HCT116 (cell line): Measurements from ENCODE around the gene NDUFAB1. TPM values are rescaled to one million over a fixed set of nuclear protein-coding genes. Genes with fewer than 3 reads are reported as not detected.

Experiments used
- ATAC-seq: fragments of 200-7000 bp; cut with Tn5 transposase; 2 replicates; pipeline ENCODE4 v1.9.1; 2020; ENCODE audit warnings: mild to moderate bottlenecking, moderate library complexity
- Bru-seq: library from RNA; stranded (reverse); fragments of 400-500 nt; gene quantifications from one replicate; lab custom pipeline; 2021; lab: Mats Ljungman, UMichigan
- BruChase-seq, 2 experiments: library from RNA; stranded (reverse); fragments of 400-500 nt; gene quantifications; one replicate each; lab custom pipeline; 2021; lab: Mats Ljungman, UMichigan
- BruUV-seq: library from RNA; stranded (reverse); fragments of 400-500 nt; replicated peaks from 2 replicates; lab custom pipeline; 2021; lab: Mats Ljungman, UMichigan
- CTCF ChIA-PET: fragments of 300-600 bp; sonication (Branson Sonifier 250); formaldehyde crosslinking; loops from one replicate; lab custom pipeline; 2021; ENCODE audit warnings: antibody characterized with exemption; lab: Charles Lee
- POLR2A ChIA-PET: fragments of 300-600, 350-600 bp; sonication (Branson Sonifier 250); formaldehyde crosslinking; loops from one replicate; lab custom pipeline; 2021; ENCODE audit warnings: antibody characterized with exemption; lab: Charles Lee
- RAD21 ChIA-PET, 2 experiments: fragments of 300-600 bp; sonication (Branson Sonifier 250); formaldehyde crosslinking; loops; one replicate each; lab custom pipeline; 2023; ENCODE audit warnings: low total read pairs in 2 of 2; ENCODE audit not compliant: uncharacterized antibody in 2 of 2, unreplicated experiment in 2 of 2, low non-redundant PET in 1 of 2; lab: Charles Lee
- DNase-seq: peaks from one replicate; pipeline ENCODE4 v3.0.0-alpha.2; 2010; ENCODE audit warnings: low read depth, low spot score
- H2AFZ ChIP-seq: fragments of 200-600 bp; shearing (Covaris generic), sonication (generic); 2 replicates; pipeline ENCODE4 v1.6.1; 2017; ENCODE audit warnings: low read depth, mixed run types, mixed read lengths, antibody characterized with exemption, low read length; ENCODE audit not compliant: poor library complexity, severe bottlenecking
- H3K27ac ChIP-seq: 2 replicates; pipeline ENCODE4 v1.5.1; 2012; ENCODE audit warnings: low read depth, low read length
- H3K27me3 ChIP-seq: fragments of 200-600 bp; sonication (generic); 2 replicates; pipeline ENCODE4 v1.6.1; 2016; ENCODE audit warnings: mixed run types, low read length, mixed read lengths; ENCODE audit not compliant: insufficient read depth
- H3K36me3 ChIP-seq, 2 experiments: fragments of 200-500 bp in 1 of 2; fragments of 200-600 bp in 1 of 2; sonication (Bioruptor generic) in 1 of 2; sonication (generic) in 1 of 2; 2 replicates each; pipeline versions ENCODE4 v1.5.1 to v1.6.1; 2014 to 2016; ENCODE audit warnings: low read length in 2 of 2, inconsistent platforms in 1 of 2, mixed read lengths in 1 of 2, mixed run types in 1 of 2; ENCODE audit not compliant: insufficient read depth in 2 of 2, control insufficient read depth in 1 of 2
- H3K4me1 ChIP-seq, 2 experiments: fragments of 200-600 bp in 1 of 2; sonication (generic) in 1 of 2; 2 replicates each; pipeline versions ENCODE4 v1.5.1 to v1.6.1; 2012 to 2017; ENCODE audit warnings: low read length in 2 of 2, inconsistent platforms in 1 of 2, mild to moderate bottlenecking in 1 of 2, mixed read lengths in 1 of 2, mixed run types in 1 of 2, moderate library complexity in 1 of 2; ENCODE audit not compliant: insufficient read depth in 2 of 2, control insufficient read depth in 1 of 2
- H3K4me2 ChIP-seq: fragments of 200-600 bp; sonication (generic); 2 replicates; pipeline ENCODE4 v1.6.1; 2017; ENCODE audit warnings: mixed run types, low read length, mixed read lengths
- H3K4me3 ChIP-seq, 2 experiments: fragments of 200-600 bp in 1 of 2; sonication (generic) in 1 of 2; replicated peaks in 1 of 2; 2 replicates each; pipeline ENCODE4 v1.5.1; 2011 to 2016; ENCODE audit warnings: low read length in 2 of 2, control low read depth in 1 of 2, low read depth in 1 of 2, mild to moderate bottlenecking in 1 of 2, mixed read lengths in 1 of 2, mixed run types in 1 of 2
- H3K79me2 ChIP-seq: fragments of 200-600 bp; sonication (generic); 2 replicates; pipeline ENCODE4 v1.6.1; 2017; ENCODE audit warnings: mild to moderate bottlenecking, mixed run types, low read length, moderate library complexity, mixed read lengths; ENCODE audit not compliant: insufficient read depth
- H3K9ac ChIP-seq: fragments of 200-600 bp; sonication (generic); 2 replicates; pipeline ENCODE4 v1.6.1; 2016; ENCODE audit warnings: low read length, mixed read lengths
- H3K9me2 ChIP-seq: fragments of 200-600 bp; sonication (generic), shearing (Covaris generic); 2 replicates; pipeline ENCODE4 v1.6.1; 2017; ENCODE audit warnings: mixed run types, mild to moderate bottlenecking, moderate library complexity; ENCODE audit not compliant: insufficient read depth
- H3K9me3 ChIP-seq, 2 experiments: fragments of 200-500 bp in 1 of 2; fragments of 200-600 bp in 1 of 2; sonication (Bioruptor generic) in 1 of 2; sonication (generic) in 1 of 2; 2 replicates each; pipeline ENCODE4 v1.6.1; 2014 to 2017; ENCODE audit warnings: low read length in 2 of 2, mixed read lengths in 2 of 2, inconsistent platforms in 1 of 2, low read depth in 1 of 2, mild to moderate bottlenecking in 1 of 2, mixed run types in 1 of 2, moderate library complexity in 1 of 2; ENCODE audit not compliant: control insufficient read depth in 1 of 2, insufficient read depth in 1 of 2
- H4K20me1 ChIP-seq: fragments of 200-600 bp; sonication (generic), shearing (Covaris generic); 2 replicates; pipeline ENCODE4 v1.6.1; 2017; ENCODE audit warnings: mixed run types, mild to moderate bottlenecking, moderate library complexity; ENCODE audit not compliant: insufficient read depth
- ATF3 ChIP-seq: IDR thresholded peaks from 2 replicates; pipeline ENCODE4 v1.6.1; 2012
- CBX3 ChIP-seq: IDR thresholded peaks from 2 replicates; pipeline ENCODE4 v1.6.1; 2012; ENCODE audit warnings: low read depth
- CEBPB ChIP-seq: IDR thresholded peaks from 2 replicates; pipeline ENCODE4 v1.6.1; 2012; ENCODE audit warnings: low read depth
- CTCF ChIP-seq, 3 experiments: fragments of 200-600 bp in 1 of 3; sonication (generic) in 1 of 3; IDR thresholded peaks in 2 of 3; conservative IDR thresholded peaks in 1 of 3; 2 replicates each; pipeline ENCODE4 v1.5.1; 2012 to 2017; ENCODE audit warnings: low read depth in 2 of 3, low read length in 2 of 3, antibody characterized with exemption in 1 of 3, borderline replicate concordance in 1 of 3, control low read depth in 1 of 3, mild to moderate bottlenecking in 1 of 3, mixed read lengths in 1 of 3, mixed run types in 1 of 3, moderate library complexity in 1 of 3; ENCODE audit not compliant: insufficient read depth in 1 of 3
- EGR1 ChIP-seq: IDR thresholded peaks from 2 replicates; pipeline ENCODE4 v1.6.1; 2012; ENCODE audit warnings: low read depth
- ELF1 ChIP-seq: IDR thresholded peaks from 2 replicates; pipeline ENCODE4 v1.6.1; 2012; ENCODE audit warnings: low read depth, borderline replicate concordance
- EZH2 ChIP-seq: fragments of 200-600 bp; sonication (generic); IDR thresholded peaks from 2 replicates; pipeline ENCODE4 v1.6.1; 2017; ENCODE audit warnings: antibody characterized with exemption, mixed run types
- EZH2phosphoT487 ChIP-seq: fragments of 200-600 bp; IDR thresholded peaks from 2 replicates; pipeline ENCODE4 v1.6.1; 2018; ENCODE audit warnings: antibody characterized with exemption, borderline replicate concordance
- FOSL1 ChIP-seq: IDR thresholded peaks from 2 replicates; pipeline ENCODE4 v1.6.1; 2012; ENCODE audit warnings: low read depth
- MAX ChIP-seq: IDR thresholded peaks from 2 replicates; pipeline ENCODE4 v1.6.1; 2012
- POLR2A ChIP-seq: IDR thresholded peaks from 2 replicates; pipeline ENCODE4 v1.7.0; 2011; ENCODE audit warnings: borderline replicate concordance; ENCODE audit not compliant: insufficient read depth, insufficient read length; ENCODE audit errors: extremely low read depth
- POLR2AphosphoS5 ChIP-seq: IDR thresholded peaks from 2 replicates; pipeline ENCODE4 v1.6.1; 2011; ENCODE audit warnings: mild to moderate bottlenecking, low read depth, low read length, moderate library complexity
- RAD21 ChIP-seq: IDR thresholded peaks from 2 replicates; pipeline ENCODE4 v1.6.1; 2012; ENCODE audit warnings: low read depth, mild to moderate bottlenecking
- SIN3A ChIP-seq: IDR thresholded peaks from 2 replicates; pipeline ENCODE4 v1.6.1; 2012; ENCODE audit warnings: low read depth
- SP1 ChIP-seq: IDR thresholded peaks from 2 replicates; pipeline ENCODE4 v1.6.1; 2012; ENCODE audit warnings: low read depth
- SRF ChIP-seq: IDR thresholded peaks from 2 replicates; pipeline ENCODE4 v1.6.1; 2012; ENCODE audit warnings: low read depth
- TCF7L2 ChIP-seq: IDR thresholded peaks from 2 replicates; pipeline ENCODE4 v1.7.0; 2011; ENCODE audit warnings: borderline replicate concordance, inconsistent platforms; ENCODE audit not compliant: insufficient read depth, insufficient read length; ENCODE audit errors: extremely low read depth
- YY1 ChIP-seq: IDR thresholded peaks from 2 replicates; pipeline ENCODE4 v1.6.1; 2011; ENCODE audit warnings: low read length, low read depth, moderate library complexity, mild to moderate bottlenecking; ENCODE audit not compliant: insufficient replicate concordance; ENCODE audit errors: extremely low read depth
- ZBTB33 ChIP-seq: IDR thresholded peaks from 2 replicates; pipeline ENCODE4 v1.6.1; 2011; ENCODE audit warnings: mild to moderate bottlenecking, low read length, moderate library complexity; ENCODE audit not compliant: insufficient replicate concordance; ENCODE audit errors: extremely low read depth
- ZFX ChIP-seq: fragments of 450-650 bp; IDR thresholded peaks from 2 replicates; pipeline ENCODE4 v1.6.1; 2017
- ZNF274 ChIP-seq: fragments of 200-500 bp; sonication (Bioruptor generic); IDR thresholded peaks from 2 replicates; pipeline ENCODE4 v1.6.1; 2014; ENCODE audit warnings: mild to moderate bottlenecking, low read depth, low read length, inconsistent platforms
- intact Hi-C: fragments of 100-400 bp; cut with micrococcal nuclease; formaldehyde crosslinking; loops from 2 replicates; pipeline ENCODE4 v1.10.0; 2022
- long read RNA-seq: library from polyadenylated mRNA; unstranded; transcript quantifications from one replicate; pipeline ENCODE4 v2.0.0, GENCODE V29; 2021; ENCODE audit not compliant: unreplicated experiment
- polyA plus RNA-seq: library from polyadenylated mRNA; unstranded; fragments of >200 nt; gene quantifications from 2 replicates; pipeline ENCODE4 v1.2.1, GENCODE V29; 2012; ENCODE audit warnings: missing spikeins
- total RNA-seq: library from RNA; stranded (reverse); gene quantifications from one replicate; pipeline ENCODE4 v1.2.1, GENCODE V29; 2021; ENCODE audit not compliant: unreplicated experiment

Gene NDUFAB1
- total RNA-seq (169 TPM), Bru-seq, nascent RNA (percentile 85 among the genes with signal in this experiment), BruChase-seq, experiment 1, labeled RNA remaining after a 6-hour chase (percentile 83 among the genes with signal in this experiment), BruChase-seq, experiment 2, labeled RNA remaining after a 2-hour chase (percentile 78 among the genes with signal in this experiment)
- polyA plus RNA-seq: 87.5 and 158 TPM in 2 replicates
- long read RNA-seq, transcript NDUFAB1-201 (5 exons, 717 nt): major isoform, 112 of 126 reads
- long read RNA-seq, partial matches to known transcripts: 9 of 126 reads
- long read RNA-seq, other reads (novel, unspliced or antisense): 4 of 126 reads

- peak; percentile 67 for DNase-seq
- no peaks in the 10 kb centered on the region for H3K9me2 ChIP-seq
- H3K36me3 ChIP-seq: peaks cover 8 to 23% of the 10 kb centered on the region in 2 experiments
- peak within 1 kb of the TSS; percentile 92 for H2AFZ ChIP-seq
- BruUV-seq: no TSS peak
- peak; percentile 88 for ATAC-seq
- peak within 1 kb of the TSS; percentile 89 for H3K4me2 ChIP-seq
- no peaks in the 10 kb centered on the region for H4K20me1 ChIP-seq
- H3K4me3 ChIP-seq: peak within 1 kb of the TSS; percentile 85 to 100
- POLR2A ChIA-PET: interaction anchor here (1.5 to 2.3 kb wide), 2 partner anchors 38 to 45 kb away, joined by 3 to 8 read pairs; partner anchors contain the start of genes DCTN5, EARS2, PALB2 and UBFD1
- H3K27me3 ChIP-seq: no peaks in the 10 kb centered on the region
- CTCF ChIA-PET: interaction anchor here (0.7 to 2.2 kb wide), 11 partner anchors 9 to 657 kb away, joined by 3 to 30 read pairs (median 7); partner anchors contain the start of genes DCTN5, EARS2, PALB2 and UBFD1
- no peaks in the 10 kb centered on the region for H3K9me3 ChIP-seq
- peaks cover 16 to 25% of the 10 kb centered on the region in 2 experiments; a peak in 3 of 4 replicates for H3K4me1 ChIP-seq
- peaks cover 49% of the 10 kb centered on the region for H3K79me2 ChIP-seq
- intact Hi-C loops: loop anchor here (1.0 to 2.0 kb wide), 2 partner anchors 39 to 45 kb away; partner anchors contain the start of genes DCTN5, EARS2, PALB2 and UBFD1
- H3K9ac ChIP-seq: peak within 1 kb of the TSS; percentile 98
- peak within 1 kb of the TSS; percentile 77 for H3K27ac ChIP-seq
- RAD21 ChIA-PET: no interaction called here
- TF ChIP-seq ELF1: no peak
- peak; percentile 87 for TF ChIP-seq POLR2AphosphoS5
- 0 out of 2 replicates have a peak, but pooled peaks have one; percentile 31 for TF ChIP-seq RAD21
- TF ChIP-seq EZH2phosphoT487: no peak
- peak; percentile 34; the same call in 1 of the 2 replicates for TF ChIP-seq EGR1
- peak; percentile 55 for TF ChIP-seq POLR2A
- TF ChIP-seq FOSL1: no peak
- no peak for TF ChIP-seq ZNF274
- 0 out of 2 replicates have a peak, but pooled peaks have one; percentile 55 for TF ChIP-seq SIN3A
- no peak for TF ChIP-seq EZH2
- no peak for TF ChIP-seq ATF3
- TF ChIP-seq ZBTB33: no peak
- TF ChIP-seq CBX3: peak; percentile 85
- TF ChIP-seq SRF: no peak; the same call in 1 of the 2 replicates
- TF ChIP-seq CTCF (IDR thresholded peaks at IDR 0.05 in 2 of 3, conservative IDR thresholded peaks at IDR 0.05 in 1 of 3; ENCODE audit: borderline replicate concordance in 1 of 3, insufficient read depth in 1 of 3, low read depth in 2 of 3, low read length in 2 of 3): peak; percentile 68 to 99 (median 82)
- no peak for TF ChIP-seq CEBPB
- TF ChIP-seq SP1: peak; percentile 37
- TF ChIP-seq YY1: peak; percentile 91
- peak; percentile 87 for TF ChIP-seq ZFX
- peak; percentile 54 for TF ChIP-seq TCF7L2
- peak; percentile 87 for TF ChIP-seq MAX
Observed at GRCh38 chr16:23595951-23596720, at the start of gene NDUFAB1. NDUFAB1 (minus strand) TSS chr16:23596316; CDS start chr16:23596290, 26 bp downstream.
